HG02970 (cell line): ENCODE data around the gene QRFP.

Experiments used
- ATAC-seq: cut with Tn5 transposase; IDR thresholded peaks from one replicate; pipeline ENCODE4 v1.9.1; 2021; ENCODE audit warnings: mild to moderate bottlenecking, moderate library complexity, moderate number of reproducible peaks; ENCODE audit not compliant: unreplicated experiment, low FRiP score

QRFP gene

GRCh38 chr9:130893341-130894101, 3.1 kb downstream of the QRFP start:
- no peak for ATAC-seq

GRCh38 chr9:130892477-130893304, 3.9 kb downstream of the QRFP start:
- ATAC-seq = no peak

- ATAC-seq = no peak
These were observed 4.7 kb downstream of the QRFP start for GRCh38 chr9:130891688-130892476.

GRCh38 chr9:130890870-130891687, 5.5 kb downstream of the QRFP start:
- no peak for ATAC-seq

- no peak for ATAC-seq
These were observed 6.5 kb downstream of the QRFP start for GRCh38 chr9:130890124-130890523.

- ATAC-seq = no peak
These were observed 8.3 kb downstream of the QRFP start for GRCh38 chr9:130888146-130888885.

- no peak for ATAC-seq
These were observed 9.0 kb downstream of the QRFP start for GRCh38 chr9:130887494-130888144.

- no peak for ATAC-seq
These were observed 9.6 kb downstream of the QRFP start for GRCh38 chr9:130886981-130887380.

GRCh38 chr9:130885484-130886375, 10.9 kb downstream of the QRFP start:
- no peak for ATAC-seq

GRCh38 chr9:130884542-130885483, 11.8 kb downstream of the QRFP start:
- no peak for ATAC-seq

- no peak for ATAC-seq
These were observed 12.5 kb downstream of the QRFP start for GRCh38 chr9:130884111-130884531.

- no peak for ATAC-seq
These were observed 13.1 kb downstream of the QRFP start for GRCh38 chr9:130883479-130883878.

GRCh38 chr9:130882696-130883225, 13.9 kb downstream of the QRFP start:
- no peak for ATAC-seq

GRCh38 chr9:130881516-130881915, 15.1 kb downstream of the QRFP start:
- ATAC-seq = no peak

- ATAC-seq = no peak
These were observed 15.9 kb downstream of the QRFP start for GRCh38 chr9:130880599-130881220.

- no peak for ATAC-seq
These were observed 16.7 kb downstream of the QRFP start for GRCh38 chr9:130879863-130880411.
